ENCODE measurements around the gene MILR1. TPM values are rescaled to one million over a fixed set of nuclear protein-coding genes. Genes with fewer than 3 reads are reported as not detected.

The MILR1 gene
- total and polyA plus RNA-seq, 2 experiments from 2014 or later, result 0.39 TPM; not detected in 1

DNA sequence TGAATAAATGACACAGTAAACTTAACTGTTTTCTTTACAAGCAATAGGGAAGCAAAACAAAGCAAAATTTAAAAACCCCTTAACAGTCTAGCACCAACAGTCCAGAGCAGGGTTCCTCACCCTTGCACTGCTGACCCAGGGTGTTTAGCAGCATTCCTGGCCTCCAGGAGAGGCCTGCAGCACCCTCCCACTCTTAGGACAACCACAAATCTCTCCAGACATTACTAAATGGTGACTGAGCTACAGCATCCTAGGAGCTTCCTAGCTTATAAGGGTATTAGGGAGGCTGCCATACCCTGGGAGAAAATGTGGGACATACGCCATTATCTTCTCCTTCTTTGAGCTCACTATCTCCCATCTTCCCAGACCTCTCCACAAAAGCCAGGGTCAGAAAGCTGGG is 32.0 kb downstream of the MILR1 start:
- H3K36me3 Mint-ChIP-seq (ENCODE audit: low read depth), result peaks cover 81% of the 10 kb centered on the region
- ATAC-seq, result no peak

More for the DNA sequence above, 32.0 kb downstream of the MILR1 start:
- H3K27ac Mint-ChIP-seq, result no peak overlapping the region
- H3K4me1 Mint-ChIP-seq, result no peaks in the 10 kb centered on the region
- Histone ChIP-seq H3K36me3 (ENCODE audit: insufficient read depth) (peaks cover 49% of the 10 kb centered on the region), H3K4me2 (no peak overlapping the region), H3K4me1 (ENCODE audit: insufficient read depth) (no peaks in the 10 kb centered on the region), H3F3A (replicated peaks; ENCODE audit: low read depth) (no peaks in the 10 kb centered on the region), H4K20me1 (replicated peaks; ENCODE audit: insufficient read depth) (peaks cover 17% of the 10 kb centered on the region), H2AFZ (no peak overlapping the region), H3K79me2 (replicated peaks; ENCODE audit: insufficient read depth) (no peaks in the 10 kb centered on the region), H3K4me3 (no peak overlapping the region), H3K9me2 (ENCODE audit: insufficient read depth) (no peaks in the 10 kb centered on the region), H3K27me3 (ENCODE audit: insufficient read depth) (no peaks in the 10 kb centered on the region), H3K27ac (ENCODE audit: low read depth) (no peak overlapping the region)
- no peaks in the 10 kb centered on the region for H3K9me3 Mint-ChIP-seq
- TF ChIP-seq EZH2phosphoT487 (IDR thresholded peaks at IDR 0.05; ENCODE audit: unreplicated experiment) (no peak), JUNB (IDR thresholded peaks at IDR 0.05; ENCODE audit: unreplicated experiment) (no peak), POLR2AphosphoS5 (IDR thresholded peaks at IDR 0.05; ENCODE audit: low read depth) (no peak), ZNF331 (CRISPR knock-in tag; IDR thresholded peaks at IDR 0.05; ENCODE audit: low read depth) (no peak), ZNF462 (CRISPR knock-in tag; IDR thresholded peaks at IDR 0.05) (no peak), ETS1 (IDR thresholded peaks at IDR 0.05) (no peak), EZH2 (IDR thresholded peaks at IDR 0.05; ENCODE audit: low read depth, unreplicated experiment) (no peak), CREB1 (CRISPR knock-in tag; IDR thresholded peaks at IDR 0.05; ENCODE audit: low read depth) (no peak), ZNF114 (CRISPR knock-in tag; IDR thresholded peaks at IDR 0.05) (no peak), STAT1 (IDR thresholded peaks at IDR 0.05; ENCODE audit: unreplicated experiment) (no peak), NANOG (IDR thresholded peaks at IDR 0.05; ENCODE audit: borderline replicate concordance) (no peak)
- TF ChIP-seq, protein P1, sequence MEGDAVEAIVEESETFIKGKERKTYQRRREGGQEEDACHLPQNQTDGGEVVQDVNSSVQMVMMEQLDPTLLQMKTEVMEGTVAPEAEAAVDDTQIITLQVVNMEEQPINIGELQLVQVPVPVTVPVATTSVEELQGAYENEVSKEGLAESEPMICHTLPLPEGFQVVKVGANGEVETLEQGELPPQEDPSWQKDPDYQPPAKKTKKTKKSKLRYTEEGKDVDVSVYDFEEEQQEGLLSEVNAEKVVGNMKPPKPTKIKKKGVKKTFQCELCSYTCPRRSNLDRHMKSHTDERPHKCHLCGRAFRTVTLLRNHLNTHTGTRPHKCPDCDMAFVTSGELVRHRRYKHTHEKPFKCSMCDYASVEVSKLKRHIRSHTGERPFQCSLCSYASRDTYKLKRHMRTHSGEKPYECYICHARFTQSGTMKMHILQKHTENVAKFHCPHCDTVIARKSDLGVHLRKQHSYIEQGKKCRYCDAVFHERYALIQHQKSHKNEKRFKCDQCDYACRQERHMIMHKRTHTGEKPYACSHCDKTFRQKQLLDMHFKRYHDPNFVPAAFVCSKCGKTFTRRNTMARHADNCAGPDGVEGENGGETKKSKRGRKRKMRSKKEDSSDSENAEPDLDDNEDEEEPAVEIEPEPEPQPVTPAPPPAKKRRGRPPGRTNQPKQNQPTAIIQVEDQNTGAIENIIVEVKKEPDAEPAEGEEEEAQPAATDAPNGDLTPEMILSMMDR (conservative IDR thresholded peaks at IDR 0.05; ENCODE audit: low read depth in 2 of 2), result no peak
- no peak overlapping the region for H3K4me3 Mint-ChIP-seq
- no peak for DNase-seq (ENCODE audit: low spot score)
- no peaks in the 10 kb centered on the region for H3K27me3 Mint-ChIP-seq (ENCODE audit: insufficient read depth, low read depth, poor library complexity)
